HG03045 (cell line): ENCODE data around the gene MAP3K4.

Source experiments
- ATAC-seq: cut with Tn5 transposase; IDR thresholded peaks from one replicate; pipeline ENCODE4 v1.9.1; 2021; ENCODE audit warnings: mild to moderate bottlenecking, moderate library complexity; ENCODE audit not compliant: unreplicated experiment

Gene MAP3K4

GRCh38 chr6:161166677-161167076, 175.1 kb downstream of the MAP3K4 start:
- ATAC-seq = no peak
